IPS-NIHi7 (cell line): ENCODE measurements around the gene BRINP3.

ENCODE experiments used
- DNase-seq: peaks from one replicate; pipeline ENCODE4 v3.0.0; 2012; ENCODE audit warnings: mixed read lengths; ENCODE audit errors: extremely low spot score

The BRINP3 gene

DNA sequence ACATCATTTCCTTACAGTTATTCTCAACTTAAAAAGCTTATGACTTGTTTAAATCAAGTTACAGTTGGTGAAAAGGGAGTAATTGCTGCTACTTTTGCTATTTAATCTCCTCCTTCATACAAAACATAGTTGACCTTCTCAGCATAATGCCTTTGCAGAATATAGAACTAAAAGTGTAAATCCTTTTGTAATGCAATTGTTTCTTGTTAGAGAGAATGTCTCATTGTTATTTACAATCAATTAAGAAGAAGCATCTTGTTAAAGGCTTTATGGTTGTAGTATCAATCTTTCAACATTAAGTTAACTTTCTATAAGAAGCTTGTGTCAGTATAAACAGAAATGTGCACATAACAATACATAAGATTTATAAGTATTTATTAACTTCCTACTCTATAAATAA, 360.7 kb downstream of the BRINP3 start:
- DNase-seq = no peak

DNA sequence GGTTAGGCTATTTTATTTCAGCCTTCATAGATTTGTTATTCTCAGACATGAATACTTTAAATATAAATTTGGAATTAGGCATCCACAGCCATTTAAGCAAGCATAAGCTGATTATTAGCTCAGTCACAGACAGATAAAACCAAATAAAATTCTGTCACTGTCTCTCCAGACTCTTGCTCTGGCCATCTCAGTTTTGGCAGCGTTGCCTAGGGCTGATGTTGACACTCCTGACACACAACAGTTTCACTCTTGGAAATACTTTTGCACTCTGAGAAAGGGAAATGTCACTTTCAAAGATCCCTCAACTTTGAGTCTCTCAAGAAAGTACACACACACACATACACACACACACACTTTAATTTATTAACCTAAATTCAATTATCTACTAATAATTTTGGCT, 372.7 kb downstream of the BRINP3 start:
- no peak for DNase-seq

DNA sequence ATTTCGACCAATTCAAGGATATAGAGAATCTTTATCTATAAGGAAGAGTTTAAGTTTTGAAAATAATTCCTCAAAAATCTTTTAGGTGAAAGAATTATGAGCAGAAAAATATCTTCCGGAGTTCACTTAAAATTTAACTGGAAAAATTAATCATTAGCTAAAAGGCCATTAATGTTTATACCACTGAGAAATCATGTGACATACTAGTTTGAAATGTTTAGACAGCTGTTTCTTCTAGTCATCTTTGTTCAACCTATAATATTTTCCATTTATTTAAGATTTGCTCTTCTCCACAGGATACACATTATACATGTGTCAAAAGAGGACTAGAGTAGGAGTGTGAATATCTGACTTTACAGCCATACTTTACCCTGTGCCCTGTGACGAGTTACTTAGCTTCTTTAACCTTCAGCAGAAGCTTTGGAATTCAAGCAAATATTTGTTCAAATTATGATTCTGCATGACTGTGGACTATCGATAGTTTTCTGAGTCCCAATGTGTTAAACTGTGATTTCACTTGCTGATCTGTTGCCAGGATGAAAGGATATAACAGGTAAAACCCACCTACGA, 374.8 kb downstream of the BRINP3 start:
- no peak for DNase-seq

DNA sequence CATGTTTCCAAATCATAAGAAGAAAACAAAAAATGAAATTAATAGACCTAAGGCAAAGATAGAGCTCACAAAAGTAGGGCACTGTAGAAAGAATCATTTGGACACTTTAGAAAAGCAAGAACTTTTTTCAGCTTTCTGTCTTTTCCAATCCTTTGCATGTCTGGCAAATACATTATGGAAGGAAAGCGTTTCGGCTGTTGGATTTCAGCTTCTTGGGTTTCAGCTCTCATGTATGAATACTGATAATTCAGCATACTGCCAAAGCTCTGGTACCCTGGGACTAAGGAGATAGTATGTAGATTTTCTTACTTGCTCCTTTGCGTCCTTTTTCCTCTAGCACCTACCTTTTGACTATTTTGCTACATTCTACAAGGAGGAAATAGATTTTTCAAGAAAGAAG, 375.9 kb downstream of the BRINP3 start:
- DNase-seq = no peak

DNA sequence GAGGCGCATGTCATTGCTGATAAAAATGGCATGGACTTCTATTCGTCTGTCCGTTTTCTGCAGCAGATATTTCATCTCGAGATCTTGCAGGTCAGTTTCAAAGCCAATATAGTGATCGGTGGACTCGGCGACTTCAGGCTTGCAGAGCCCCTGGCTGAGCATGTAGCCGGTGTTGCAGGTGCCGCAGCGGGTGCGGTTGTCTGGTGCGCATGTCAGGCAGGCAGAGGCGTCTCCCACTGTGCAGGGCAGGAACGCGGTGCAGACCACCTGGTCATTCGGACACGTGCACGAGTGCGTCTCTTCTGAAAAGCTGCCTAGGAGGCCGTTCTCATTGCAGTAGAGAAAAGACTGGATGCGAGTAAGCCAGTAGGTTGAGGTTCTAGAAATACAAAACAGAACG, 378.9 kb downstream of the BRINP3 start:
- no peak for DNase-seq

DNA sequence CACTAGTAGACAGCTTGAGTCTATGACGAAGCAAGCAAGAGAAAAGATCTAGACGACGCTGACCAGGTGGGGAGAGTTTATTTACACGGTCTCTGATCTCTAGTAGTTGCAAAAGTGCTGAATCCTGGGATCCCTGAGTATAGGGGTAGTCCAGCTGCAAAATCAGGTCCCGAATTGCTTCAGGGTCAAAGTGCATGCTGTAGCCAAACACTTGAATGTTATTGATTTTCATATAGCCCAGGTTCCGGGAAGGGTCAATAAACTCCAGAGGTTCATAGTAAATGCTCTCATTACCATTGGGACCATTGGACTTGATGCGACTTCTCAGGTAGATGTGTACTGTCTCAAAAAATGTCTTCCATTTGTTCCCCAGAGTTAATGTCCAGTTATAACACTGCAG, 379.6 kb downstream of the BRINP3 start:
- DNase-seq = no peak

DNA sequence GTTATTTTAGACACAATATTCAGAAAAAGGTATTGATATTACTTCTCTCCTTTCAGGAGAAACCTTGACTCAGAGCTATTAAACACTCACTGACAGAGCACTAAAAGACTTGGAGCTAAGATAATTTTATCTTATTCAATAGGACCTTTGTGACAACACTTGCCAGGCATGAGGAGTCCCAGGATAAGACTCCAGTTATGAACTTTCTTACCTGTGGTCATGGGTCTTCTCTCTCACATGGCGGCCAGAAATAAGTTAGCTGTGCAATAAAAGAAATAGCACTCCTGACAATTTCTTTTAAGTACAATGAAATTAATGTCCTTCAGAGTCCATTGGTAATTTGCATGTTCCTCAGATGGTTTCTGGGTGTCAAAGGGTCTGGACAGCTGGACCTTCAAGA, 382.1 kb downstream of the BRINP3 start:
- no peak for DNase-seq

DNA sequence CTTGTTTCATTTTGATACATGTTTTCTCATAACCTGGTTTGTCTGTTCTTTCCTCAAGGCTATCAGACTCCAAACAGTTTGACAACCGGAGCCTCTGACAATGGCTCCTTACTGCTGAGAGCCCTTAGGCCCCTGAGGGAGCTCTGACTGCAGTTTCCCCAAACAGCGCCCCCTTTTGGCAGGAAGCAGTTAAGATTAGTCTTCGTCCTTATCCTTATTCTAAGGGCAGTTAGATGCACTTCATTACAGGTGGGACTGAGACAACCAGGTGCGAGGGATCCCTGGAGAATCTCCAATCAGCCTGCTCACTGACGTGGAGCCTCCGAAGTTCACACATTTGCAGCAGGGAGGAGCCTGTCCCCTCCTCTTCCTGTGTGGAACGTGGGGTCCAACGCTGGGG, 393.1 kb downstream of the BRINP3 start:
- peak; percentile 32 for DNase-seq

DNA sequence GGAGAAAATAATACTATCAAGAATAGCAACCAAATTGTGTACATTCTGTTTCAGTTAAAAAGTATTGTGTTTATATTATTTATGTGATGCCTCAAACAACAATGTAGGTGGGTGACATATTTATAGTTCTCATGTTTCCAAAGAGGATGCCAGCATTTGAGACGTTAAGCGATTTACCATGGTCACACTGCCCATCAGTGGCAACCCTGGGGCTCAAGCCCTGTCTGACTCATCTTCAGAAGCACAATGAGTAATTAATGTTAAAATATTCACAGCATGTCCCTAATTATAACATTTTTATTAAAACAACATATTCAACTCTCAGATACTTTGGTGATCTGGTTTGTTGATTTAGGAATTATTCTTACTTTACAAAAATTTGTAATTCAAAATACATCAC, 409.4 kb downstream of the BRINP3 start:
- DNase-seq = no peak

DNA sequence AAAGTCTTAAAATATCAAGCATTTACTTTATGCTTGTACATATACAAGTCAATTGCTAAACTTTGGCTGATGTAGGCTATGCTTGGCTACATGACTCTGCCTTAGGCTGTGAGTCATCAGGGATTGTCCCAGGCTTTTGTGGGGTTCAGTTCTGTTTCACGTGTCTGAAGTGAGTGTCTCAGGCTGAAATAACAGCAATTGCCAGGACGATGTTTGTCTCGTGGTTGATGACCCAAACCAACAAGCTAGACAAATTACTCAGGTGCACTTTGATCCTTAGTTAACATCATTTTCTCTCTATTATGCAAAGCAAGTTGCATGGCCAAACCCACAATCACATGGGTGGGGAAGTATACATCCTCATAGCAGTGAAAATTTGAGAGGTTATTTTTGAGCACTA, 410.1 kb downstream of the BRINP3 start:
- no peak for DNase-seq

DNA sequence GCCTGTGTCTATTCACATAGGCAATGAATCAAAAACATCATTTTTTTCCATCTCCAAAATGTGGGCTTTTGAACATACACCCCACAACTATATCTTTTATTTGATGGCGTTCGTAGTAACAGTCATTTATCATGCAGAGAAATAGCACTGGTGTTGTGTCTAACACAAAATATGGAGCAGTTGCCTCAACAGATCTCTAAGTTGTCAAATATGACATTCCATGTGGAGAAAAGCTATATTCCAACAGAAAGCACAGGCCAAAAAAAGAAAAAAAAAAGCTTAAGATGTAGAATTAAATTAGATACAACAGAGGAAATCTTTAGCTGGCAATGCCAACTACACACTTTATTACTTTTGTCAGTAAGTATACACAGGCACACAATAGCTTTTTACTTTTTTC, 411.7 kb downstream of the BRINP3 start:
- no peak for DNase-seq

DNA sequence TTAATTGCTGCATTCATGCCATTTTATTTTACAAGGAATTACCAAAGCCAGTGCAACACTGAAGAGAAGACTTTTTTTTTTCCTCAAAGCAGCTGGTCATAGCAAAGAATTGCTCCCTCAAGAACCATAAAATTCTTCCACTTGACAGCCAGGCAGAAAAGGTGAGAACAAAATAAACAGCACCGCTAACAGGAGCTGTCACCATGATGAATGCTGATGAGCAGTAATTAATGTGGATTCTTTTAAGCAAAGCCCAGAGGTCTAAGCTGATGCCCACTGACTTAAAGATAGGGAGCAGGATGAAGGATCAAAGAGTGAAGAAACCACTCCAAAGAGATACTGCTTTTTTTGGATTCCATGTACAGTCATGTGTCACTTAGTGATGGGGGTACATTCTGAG, 428.4 kb downstream of the BRINP3 start:
- DNase-seq = no peak
